Measurements from ENCODE around the gene TSHZ2.
A peak's percentile ranks its signal among the peaks of the same experiment; 100 is the strongest.
"Not testable (repeated sequence)": the region's sequence is repeated elsewhere in the genome, so short reads cannot be mapped to it uniquely, and the experiment has no call there.

Gene TSHZ2

DNA sequence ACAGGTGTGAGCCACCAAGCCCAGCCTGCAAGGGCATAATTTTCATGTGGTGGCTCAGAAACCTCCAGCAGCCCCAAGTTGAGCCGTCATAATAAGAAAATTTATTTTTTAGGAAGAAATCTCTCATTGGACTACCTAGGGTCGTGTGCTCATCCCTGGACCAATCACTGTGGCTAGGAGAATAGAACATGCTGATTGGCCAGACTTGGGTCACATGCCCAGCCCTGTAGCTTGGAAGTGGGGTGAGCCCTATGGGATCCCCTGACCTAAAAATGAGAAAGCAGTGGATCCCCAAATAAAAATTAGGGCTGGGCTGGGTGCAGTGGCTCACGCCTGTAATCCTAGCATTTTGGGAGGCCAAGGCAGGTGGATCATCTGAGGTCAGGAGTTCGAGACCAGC is 466.2 kb downstream of the TSHZ2 start:
- no peak for DNase-seq

DNA sequence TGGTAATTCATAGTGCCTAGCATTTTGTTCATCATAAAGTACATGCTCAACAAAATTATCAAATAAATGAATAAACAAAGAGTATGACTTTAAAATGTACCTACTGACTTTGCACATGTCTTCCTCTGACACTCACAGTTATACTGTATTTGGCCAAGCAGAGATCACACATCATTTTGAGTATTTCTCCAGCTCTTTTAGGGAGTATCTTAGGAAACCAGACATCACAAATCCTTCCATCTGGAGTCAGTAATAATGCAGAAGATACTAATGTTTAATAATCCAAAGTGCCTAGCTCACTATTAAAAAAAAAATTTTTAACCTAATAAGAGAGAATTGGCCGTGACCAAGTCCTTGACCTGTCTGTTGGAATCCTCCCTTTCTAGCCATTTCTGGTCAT is 466.9 kb downstream of the TSHZ2 start:
- no peak for DNase-seq

DNA sequence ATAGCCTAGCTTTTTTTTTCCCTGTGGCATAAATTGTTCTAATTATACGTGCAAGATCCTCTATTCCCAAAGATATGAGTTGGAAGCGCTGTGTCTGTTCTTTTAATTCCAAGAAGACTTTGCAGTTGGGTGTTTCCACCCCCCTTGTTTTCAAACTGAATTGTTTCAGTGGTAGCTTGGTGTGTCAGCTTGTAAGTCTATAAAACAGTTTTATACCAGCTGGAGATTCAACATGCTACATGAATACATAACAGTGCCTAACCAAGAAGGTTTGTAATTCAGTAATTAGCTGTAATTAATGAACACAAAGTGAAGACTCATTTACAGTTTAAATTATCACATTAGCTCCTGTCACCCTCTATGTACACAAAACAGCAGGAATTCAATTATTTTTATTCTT is 467.5 kb downstream of the TSHZ2 start:
- DNase-seq: no peak

DNA sequence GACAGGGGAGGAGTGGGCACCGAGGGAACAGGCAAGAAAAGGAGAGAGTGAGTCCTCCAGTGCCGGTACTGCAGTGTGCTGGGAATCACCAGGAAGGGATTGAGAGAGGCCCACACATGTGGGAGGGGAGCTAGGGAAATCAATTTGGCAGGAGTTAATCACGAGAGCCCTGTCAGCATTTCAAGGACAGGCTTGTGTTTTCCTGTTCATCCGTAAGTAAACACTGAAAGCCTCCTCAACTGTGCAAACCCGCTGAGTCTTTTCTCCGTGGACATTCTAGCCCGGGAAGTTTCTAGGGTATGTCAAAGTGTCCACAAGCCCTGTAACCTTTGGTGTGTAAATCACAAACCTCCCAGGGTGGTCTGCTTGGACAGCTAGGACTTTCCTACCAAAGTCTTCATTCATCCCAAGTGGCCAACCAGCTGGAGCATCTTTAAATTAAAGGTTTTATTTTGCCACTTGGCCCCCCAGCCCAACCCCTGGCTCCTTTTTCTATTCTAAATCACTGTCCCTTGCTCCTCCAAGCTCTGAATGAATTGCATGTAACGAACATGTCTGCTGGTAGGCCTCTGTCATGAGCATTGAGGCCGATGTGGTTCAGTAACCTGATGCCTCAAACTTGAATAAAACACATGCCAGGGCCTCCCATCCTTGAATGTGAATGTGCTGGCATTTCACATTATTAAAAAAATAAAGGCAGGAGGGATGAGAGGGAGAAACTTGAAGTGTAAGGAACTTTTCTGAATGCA is 472.4 kb downstream of the TSHZ2 start:
- DNase-seq: no peak

DNA sequence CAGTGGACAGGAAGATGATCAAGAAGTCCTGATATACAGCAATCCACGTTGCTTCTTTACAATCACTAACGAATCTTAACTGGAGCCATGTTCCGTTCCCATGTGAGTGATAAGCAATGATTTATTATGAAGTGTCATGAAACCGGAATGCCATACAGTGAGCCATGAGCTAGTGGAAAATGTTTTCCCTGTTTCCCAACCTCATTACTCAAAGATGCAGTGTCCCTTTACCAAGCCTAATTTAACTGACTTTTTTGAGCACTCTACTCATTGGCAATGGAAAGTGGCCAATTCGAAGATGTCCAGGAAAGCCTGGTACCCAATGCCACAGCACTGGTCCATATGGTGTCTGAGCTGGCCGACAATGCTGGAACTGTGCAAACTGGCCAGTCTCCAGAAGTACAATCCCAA is 473.2 kb downstream of the TSHZ2 start:
- no peak for DNase-seq

DNA sequence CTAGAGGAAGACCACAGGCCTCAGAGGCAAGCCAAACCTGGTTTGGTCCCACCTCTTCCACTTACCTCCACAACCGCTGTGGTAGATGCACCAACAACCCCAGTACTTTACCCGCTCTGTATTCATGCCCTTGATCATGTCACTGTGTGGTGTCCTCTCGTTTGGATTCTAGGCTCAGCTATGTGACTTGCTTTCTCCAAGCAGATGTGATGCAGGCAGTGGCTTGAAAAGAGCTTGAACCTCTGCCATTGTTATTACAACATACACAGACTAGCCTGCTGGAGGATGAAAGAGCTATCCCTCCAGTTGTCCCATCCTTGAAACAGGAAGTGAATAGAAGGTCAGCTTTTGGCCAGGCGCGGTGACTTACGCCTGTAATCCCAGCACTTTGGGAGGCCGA is 473.8 kb downstream of the TSHZ2 start:
- DNase-seq: no peak

DNA sequence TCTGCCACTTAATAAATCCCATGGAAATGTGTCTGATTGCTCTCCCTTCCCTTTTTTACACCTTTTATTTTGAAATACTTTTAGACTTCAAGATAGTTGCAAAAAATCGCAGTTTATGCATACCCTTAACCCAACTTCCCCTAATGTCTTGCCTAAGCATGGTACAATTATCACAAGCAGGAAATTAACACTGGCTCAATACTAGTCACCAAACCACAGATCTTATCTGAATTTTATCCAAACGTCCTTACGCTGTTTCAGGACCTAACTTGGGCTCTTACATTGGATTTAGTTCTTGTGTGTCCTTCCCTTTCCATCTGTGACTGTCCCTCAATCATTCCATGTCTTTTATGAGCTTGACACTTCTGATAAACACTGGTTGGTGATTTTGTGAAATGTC is 475.2 kb downstream of the TSHZ2 start:
- DNase-seq: no peak

DNA sequence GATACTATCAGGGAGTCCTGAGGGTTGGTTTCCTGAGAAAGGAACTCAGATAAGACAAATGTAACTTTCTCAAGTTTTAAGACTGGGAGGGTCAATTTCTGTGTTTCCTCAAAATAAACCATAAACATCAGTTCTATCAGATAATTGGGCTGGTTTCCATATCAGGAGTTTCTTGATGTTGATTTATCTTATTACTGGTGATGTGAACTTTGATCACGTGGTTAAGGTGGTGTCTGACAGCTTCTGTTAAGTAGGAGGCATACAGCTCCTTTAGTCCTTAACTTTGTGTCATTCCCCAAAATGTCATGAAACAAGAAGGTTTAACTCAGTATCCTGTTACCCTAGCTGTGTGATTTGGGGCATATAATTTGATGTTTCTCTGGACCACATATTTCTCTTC is 476.3 kb downstream of the TSHZ2 start:
- no peak for DNase-seq

DNA sequence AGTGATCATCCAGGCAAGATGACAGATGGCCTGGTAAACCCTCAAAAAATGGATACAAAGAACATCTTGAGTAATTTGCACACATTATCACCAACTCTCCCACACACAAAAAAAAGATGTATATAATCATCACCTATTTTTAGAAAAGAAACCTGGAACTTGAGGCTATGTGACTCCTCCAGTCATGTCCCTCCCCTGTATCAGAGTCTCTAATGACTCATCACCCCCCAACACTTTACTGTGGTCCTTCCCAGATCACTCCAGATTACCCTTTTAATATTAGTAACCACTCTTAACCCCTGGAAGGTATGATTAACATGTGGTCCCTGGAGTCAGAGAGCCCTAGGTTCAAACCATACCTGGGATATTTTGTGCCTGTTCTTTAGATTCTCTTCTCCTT is 476.7 kb downstream of the TSHZ2 start:
- DNase-seq: no peak

DNA sequence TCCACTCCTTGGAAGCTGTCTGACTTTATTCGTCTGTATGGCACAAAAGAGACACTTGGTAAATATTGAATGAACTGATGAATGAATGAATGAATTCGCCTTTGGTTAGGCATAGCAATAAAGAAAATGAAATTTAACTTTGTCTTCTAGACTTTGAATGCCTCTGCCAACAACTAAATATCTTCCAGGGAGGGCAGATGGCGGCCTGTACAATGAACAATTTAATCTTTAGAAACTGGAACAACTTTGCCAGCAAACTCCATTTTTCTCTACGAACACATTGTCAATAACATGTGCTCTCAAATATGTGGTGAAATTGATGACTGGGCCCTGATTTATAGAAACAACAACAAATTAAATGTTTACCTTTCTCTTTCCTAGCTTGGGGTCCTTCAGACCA is 480.9 kb downstream of the TSHZ2 start:
- no peak for DNase-seq

DNA sequence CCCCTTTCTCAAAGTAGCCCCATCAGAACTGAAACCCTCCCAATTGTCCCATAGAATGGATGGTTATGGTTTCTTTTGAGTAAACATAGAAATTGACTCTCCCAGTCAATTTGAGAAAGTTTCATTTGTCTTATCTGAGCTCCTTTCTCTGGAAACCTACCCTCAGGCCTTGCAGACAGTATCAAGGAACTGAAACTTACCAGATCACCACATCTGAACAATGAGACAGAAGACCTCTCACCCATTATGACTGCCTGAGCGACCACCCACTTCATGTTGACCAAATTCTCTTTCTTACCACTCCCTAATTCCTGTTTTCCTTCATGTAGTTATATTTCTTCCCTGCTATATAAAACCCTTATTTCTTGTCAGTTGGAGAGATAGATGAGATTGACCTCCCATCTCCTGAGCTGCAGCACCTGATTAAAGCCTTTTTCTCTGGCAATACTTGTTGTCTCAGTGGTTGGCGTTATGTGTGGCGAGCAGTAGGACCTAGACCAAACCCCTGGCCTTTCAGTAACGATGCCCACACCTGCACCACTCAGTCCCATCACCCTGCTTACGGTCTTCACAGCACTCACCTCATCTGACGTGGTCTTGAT is 482.6 kb downstream of the TSHZ2 start:
- no peak for DNase-seq

DNA sequence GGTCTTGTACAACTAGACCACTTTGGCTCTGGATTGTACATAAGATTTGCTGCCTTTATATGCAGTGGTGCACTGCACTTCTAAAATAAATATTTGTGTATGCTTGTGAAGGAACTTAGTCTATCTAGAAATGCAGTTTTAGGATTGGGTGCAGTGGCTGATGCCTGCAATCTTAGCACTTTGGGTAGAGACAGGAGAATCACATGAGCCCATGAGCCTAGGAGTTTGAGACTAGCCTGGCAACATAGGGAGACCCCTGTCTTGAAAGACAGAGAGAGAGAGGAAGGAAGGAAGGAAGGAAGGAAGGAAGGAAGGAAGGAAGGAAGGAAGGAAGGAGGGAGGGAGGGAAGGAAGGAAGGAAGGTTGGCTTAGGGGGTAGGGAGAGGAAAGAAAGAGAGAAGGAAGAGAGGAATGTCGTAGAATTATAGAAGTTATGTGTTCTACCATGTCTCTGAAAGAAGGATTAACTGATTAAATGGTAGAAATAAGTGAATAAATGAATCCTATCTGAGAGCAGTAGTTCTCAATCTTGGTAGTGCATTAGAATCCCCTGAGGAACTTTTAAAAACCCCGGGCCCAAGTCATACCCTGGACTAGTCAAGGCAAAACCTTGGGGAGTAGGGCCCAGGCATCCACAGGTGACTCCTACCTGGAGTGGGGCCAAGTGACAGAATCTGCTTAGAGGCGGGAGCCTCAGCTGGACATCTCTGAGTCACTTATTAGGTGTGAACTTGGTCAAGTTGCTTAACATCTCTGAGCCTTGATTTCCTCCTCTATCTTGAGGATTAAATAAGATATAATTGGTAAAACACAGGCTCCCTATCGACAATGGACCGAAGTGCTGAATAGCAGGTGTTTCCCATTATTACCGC is 491.2 kb downstream of the TSHZ2 start:
- no peak for DNase-seq

DNA sequence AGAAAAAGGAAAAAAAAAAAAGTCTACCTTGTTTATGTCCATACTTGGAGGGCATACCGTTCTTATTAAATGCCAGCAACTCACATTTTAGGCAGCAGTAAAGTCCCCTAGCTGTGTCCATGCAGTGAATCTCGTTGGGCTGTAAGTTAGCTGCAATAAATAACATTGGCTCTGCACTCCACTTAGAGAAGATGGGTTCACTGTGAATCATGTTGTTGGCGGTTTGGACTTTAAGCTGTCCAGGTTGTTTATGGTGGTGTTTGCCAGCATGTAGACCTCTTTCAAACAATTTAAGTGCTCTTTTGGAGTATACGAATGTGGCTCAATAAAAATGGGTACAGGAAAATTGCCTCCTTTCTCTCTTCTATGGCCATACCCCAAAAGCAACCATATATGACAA is 494.1 kb downstream of the TSHZ2 start:
- DNase-seq: no peak

DNA sequence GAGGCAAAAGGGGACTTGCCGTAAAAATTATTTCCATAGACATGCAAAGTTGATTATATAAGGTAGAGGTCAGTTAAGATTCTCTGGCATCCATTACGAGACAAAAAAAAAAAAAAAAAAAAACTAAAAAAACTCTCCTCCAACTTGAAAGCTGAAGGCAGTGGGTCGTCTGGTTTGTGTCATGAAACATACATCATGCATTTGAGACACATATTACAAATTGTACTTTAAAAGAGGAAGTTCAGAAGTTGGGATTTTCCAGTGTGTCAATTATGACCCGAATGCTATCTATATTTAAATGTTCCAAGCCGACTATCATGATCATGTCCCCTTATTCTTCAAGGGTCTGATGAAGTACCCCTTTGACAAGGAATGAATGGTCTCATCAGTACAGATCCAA is 496.4 kb downstream of the TSHZ2 start:
- DNase-seq: no peak

DNA sequence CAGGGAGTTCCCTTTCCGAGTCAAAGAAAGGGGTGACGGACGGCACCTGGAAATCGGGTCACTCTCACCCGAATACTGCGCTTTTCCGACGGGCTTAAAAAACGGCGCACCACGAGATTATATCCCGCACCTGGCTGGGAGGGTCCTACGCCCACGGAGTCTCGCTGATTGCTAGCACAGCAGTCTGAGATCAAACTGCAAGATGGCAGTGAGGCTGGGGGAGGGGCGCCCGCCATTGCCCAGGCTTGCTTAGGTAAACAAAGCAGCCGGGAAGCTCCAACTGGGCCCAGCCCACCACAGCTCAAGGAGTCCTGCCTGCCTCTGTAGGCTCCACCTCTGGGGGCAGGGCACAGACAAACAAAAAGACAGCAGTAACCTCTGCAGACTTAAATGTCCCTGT is 500.7 kb downstream of the TSHZ2 start:
- DNase-seq: not testable (repeated sequence)

DNA sequence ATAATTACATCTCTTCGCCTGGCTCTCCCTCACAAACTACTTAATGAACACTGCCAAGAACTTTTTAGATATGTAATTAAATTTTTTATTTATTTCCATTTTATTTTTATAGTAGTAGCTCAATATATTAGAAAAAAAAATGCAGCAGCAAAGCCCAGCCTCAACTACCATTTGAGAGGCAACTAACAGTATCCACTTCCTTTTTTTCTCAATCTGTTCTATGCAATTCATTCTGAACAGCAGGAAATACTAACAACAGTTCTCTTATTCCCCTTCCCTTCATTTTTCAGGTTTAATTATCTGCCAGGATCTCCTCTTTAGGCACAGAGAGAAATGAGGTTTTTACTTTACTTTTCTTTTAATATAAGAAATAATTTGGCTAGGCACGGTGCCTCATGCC is 508.8 kb downstream of the TSHZ2 start:
- peak; percentile 24 for DNase-seq

DNA sequence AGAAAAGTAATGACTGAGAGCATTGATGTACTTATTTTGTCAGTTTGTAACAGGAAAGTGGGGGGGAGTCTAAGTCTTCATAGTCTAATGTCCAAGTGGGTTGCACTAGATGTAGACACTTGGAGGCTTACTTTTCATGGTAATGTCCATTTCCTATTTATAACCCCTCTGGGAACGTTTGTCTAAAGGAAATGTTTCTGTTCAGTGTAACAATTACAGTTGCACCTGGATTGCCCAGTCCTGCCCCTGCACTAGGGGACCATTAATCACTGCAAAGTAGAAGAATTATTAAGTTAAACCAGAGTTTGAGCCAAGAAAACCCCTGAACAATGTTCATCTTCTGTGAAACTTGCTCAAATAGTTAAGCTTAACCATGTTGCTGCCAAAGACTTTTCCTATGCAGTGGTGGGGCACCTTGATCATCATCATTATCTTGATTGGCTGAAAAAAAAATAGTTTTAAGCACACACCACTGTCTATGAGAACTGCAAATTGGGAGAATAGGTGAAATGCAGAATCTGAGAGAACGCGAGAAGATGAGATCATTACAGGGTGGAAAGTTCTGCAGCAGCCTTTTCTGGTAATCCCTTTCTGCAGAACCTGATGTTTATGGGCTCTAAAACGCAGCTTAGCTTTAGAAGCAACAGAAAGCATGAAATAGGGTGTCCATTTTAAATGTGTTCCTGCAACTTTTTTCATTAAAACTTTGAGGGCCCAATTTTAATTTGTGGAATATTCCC is 515.5 kb downstream of the TSHZ2 start:
- DNase-seq: no peak

DNA sequence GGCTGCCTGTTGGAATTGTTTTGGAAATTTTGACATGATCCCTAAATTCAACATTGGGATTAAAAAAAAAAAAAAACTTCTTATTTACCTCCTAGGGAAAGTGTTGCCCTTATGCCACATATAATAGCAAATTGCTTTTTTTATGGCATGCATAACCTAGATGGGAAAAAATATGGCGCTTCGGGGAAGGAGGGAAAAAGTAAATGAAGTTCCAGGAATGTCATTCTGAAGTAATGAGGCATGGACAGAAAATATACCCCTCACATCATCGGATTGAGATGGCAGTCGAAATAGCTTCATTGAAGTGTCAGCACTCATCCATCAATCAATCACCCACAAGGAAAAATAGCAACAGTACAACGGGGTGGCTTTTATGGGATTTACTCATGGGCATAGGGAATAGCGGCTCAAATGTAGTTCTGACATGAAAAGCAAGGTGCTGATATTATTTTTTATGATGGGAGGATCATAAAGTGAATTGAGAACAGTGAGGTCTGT is 516.7 kb downstream of the TSHZ2 start:
- no peak for DNase-seq

DNA sequence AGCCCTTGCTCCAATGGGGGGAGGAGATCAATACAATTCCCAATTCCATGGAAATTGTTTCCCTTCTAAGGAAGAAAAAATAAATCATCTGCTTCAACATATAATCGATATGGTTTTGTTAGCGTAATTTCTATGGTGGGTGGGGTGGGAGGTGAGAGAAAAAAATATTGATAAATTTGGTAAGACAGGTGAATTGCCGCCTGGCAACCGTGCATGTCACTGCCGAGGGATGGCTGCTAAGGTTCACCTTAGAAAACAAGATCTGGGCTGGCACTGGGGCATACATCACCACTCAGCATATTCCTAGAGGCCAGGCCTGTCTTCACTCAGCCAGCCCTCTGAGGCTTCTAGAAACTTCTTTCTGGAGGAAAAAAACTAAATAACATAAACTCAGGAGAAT is 517.4 kb downstream of the TSHZ2 start:
- no peak for DNase-seq

DNA sequence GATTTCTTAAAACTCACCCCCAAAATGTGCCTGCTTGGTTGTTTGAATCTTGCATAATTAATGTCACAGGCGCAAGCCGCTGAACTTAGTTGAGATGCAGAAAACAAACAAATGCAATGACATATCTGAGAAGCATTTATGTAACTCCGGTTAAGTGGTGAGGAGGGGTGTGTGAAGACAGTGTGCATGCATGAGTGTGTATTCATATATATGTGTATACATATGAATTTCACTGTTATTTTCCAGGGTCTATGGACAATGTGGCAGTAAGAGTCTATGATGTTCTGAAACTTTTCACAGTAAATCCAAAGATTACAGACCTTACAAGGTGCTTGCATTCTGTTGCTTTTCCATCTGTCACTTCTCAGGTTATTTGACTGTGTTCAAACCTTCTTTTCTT is 518.5 kb downstream of the TSHZ2 start:
- DNase-seq: no peak

DNA sequence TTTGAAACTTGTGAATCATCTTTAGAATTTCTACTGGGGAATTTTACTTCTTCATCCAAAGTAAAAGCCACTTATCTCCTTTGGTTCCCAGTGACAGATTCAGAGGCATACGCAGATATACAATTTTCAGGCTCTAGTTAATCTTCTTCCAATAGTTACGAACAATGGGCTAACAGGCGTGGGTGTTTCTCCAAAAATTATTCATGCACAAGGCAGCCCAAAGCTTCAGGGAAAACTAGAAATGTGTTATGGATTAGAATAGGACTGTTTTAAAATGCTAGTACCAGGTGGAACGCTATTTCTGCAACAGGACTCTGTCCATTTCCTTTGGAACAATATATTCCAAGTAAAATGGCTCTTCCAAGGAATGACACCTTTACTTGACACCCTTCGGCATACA is 519.3 kb downstream of the TSHZ2 start:
- DNase-seq: no peak

DNA sequence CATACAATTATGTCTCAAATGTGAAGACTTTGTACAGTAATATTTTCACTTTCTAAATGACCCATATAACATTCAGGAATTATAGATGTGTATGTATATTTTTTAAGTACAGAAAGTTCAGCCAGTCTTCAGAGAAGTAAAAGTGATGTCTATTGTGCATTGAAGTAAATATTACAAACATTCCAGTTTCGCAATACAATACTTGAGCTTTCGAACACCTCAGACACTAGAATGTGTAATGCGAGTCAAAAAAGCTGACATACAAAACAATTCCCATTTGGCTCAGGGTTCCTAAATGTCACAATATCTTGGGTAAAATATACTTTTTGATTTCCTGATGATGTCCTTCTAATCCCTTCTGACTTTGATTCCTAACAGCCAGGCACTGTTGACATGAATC is 520.1 kb downstream of the TSHZ2 start:
- DNase-seq: no peak

DNA sequence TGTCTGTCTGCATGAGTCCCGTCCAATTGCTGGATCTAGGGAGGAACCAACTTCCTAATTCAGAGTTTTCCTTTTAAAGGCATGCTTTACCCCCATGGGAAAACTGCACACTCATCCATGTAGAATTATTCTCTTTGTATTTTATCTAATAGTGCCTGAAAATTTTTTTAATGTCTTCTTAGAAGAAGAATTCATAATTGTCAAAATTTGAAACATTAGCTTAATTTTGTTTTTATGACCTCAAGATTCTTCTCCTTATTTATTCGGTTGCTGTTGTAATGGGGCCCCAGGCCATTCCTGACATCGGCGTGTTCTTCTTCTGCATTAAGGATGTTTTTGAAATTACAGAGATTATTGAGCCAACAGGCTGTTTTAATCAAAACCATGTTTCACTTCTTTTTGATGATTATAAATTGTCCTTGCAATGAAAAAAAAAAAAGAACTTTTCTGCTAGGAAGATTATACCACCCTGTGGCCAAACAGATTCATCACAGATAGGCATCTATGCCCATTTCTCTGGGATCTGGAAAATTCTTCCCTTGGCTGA is 521.2 kb downstream of the TSHZ2 start:
- peak; percentile 11 for DNase-seq
